H1 (cell line): ENCODE results near the gene SEC16A.

ENCODE experiments used
- GABPA ChIP-seq: IDR thresholded peaks from 2 replicates; pipeline ENCODE4 v1.6.1; 2011; ENCODE audit warnings: mild to moderate bottlenecking, low read length, moderate library complexity, borderline replicate concordance; ENCODE audit not compliant: insufficient read depth
- GTF2F1 ChIP-seq: IDR thresholded peaks from 2 replicates; pipeline ENCODE4 v1.6.1; 2012; ENCODE audit warnings: low read depth, low read length, improper control_type of control experiment, borderline replicate concordance
- POLR2A ChIP-seq, 2 experiments: IDR thresholded peaks; 1 replicate in 1 of 2; 2 replicates in 1 of 2; pipeline ENCODE4 v1.6.1; 2011; ENCODE audit warnings: low read depth in 2 of 2, low read length in 2 of 2, mild to moderate bottlenecking in 2 of 2; ENCODE audit errors: control extremely low read depth in 1 of 2
- POLR2AphosphoS5 ChIP-seq: IDR thresholded peaks from 2 replicates; pipeline ENCODE4 v1.6.1; 2011; ENCODE audit warnings: low read depth, low read length
- RFX5 ChIP-seq: IDR thresholded peaks from 2 replicates; pipeline ENCODE4 v1.6.1; 2011; ENCODE audit warnings: low read depth, low read length, improper control_type of control experiment, borderline replicate concordance
- SP1 ChIP-seq: IDR thresholded peaks from 2 replicates; pipeline ENCODE4 v1.6.1; 2011; ENCODE audit warnings: low read depth, low read length
- SP2 ChIP-seq: IDR thresholded peaks from 2 replicates; pipeline ENCODE4 v1.6.1; 2012; ENCODE audit warnings: mild to moderate bottlenecking, low read length, inconsistent platforms
- TAF7 ChIP-seq: optimal IDR thresholded peaks from 2 replicates; pipeline ENCODE3; 2011; ENCODE audit warnings: low read depth, mild to moderate bottlenecking, inconsistent platforms, low read length, moderate library complexity, borderline replicate concordance
- TCF12 ChIP-seq: IDR thresholded peaks from 2 replicates; pipeline ENCODE4 v1.6.1; 2011; ENCODE audit warnings: low read depth, mild to moderate bottlenecking, low read length
- USF2 ChIP-seq: IDR thresholded peaks from 2 replicates; pipeline ENCODE4 v1.6.1; 2011; ENCODE audit warnings: low read length, improper control_type of control experiment
- YY1 ChIP-seq: IDR thresholded peaks from 2 replicates; pipeline ENCODE4 v1.6.1; 2011; ENCODE audit warnings: low read depth, mild to moderate bottlenecking, low read length
- TF ChIP-seq, protein P1 (sequence below): IDR thresholded peaks from 2 replicates; pipeline ENCODE4 v1.6.1; 2011; ENCODE audit warnings: low read depth, mild to moderate bottlenecking, low read length; ENCODE audit not compliant: insufficient read depth
- TF ChIP-seq, protein P2 (sequence below), 3 experiments: IDR thresholded peaks; 1 replicate in 2 of 3; 2 replicates in 1 of 3; pipeline versions ENCODE4 v1.5.1 to v1.6.1; 2011; ENCODE audit warnings: low read length in 3 of 3, mild to moderate bottlenecking in 3 of 3, inconsistent platforms in 2 of 3, low read depth in 1 of 3, moderate library complexity in 1 of 3; ENCODE audit not compliant: insufficient read depth in 1 of 3; ENCODE audit errors: control extremely low read depth in 1 of 3

GRCh38 chr9:136481558-136481957 is 1.3 kb downstream of the SEC16A start:
- TF ChIP-seq, protein P1, sequence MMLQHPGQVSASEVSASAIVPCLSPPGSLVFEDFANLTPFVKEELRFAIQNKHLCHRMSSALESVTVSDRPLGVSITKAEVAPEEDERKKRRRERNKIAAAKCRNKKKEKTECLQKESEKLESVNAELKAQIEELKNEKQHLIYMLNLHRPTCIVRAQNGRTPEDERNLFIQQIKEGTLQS: no peak
- TF ChIP-seq, protein P2, sequence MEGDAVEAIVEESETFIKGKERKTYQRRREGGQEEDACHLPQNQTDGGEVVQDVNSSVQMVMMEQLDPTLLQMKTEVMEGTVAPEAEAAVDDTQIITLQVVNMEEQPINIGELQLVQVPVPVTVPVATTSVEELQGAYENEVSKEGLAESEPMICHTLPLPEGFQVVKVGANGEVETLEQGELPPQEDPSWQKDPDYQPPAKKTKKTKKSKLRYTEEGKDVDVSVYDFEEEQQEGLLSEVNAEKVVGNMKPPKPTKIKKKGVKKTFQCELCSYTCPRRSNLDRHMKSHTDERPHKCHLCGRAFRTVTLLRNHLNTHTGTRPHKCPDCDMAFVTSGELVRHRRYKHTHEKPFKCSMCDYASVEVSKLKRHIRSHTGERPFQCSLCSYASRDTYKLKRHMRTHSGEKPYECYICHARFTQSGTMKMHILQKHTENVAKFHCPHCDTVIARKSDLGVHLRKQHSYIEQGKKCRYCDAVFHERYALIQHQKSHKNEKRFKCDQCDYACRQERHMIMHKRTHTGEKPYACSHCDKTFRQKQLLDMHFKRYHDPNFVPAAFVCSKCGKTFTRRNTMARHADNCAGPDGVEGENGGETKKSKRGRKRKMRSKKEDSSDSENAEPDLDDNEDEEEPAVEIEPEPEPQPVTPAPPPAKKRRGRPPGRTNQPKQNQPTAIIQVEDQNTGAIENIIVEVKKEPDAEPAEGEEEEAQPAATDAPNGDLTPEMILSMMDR (IDR thresholded peaks at IDR 0.05; ENCODE audit: control extremely low read depth in 1 of 3, insufficient read depth in 1 of 3, low read depth in 1 of 3, low read length in 3 of 3): no peak
- no peak for TF ChIP-seq RFX5
- TF ChIP-seq POLR2AphosphoS5: no peak
- no peak for TF ChIP-seq USF2
- TF ChIP-seq SP1: no peak
- TF ChIP-seq TAF7: no peak
- no peak for TF ChIP-seq POLR2A (IDR thresholded peaks at IDR 0.05; ENCODE audit: control extremely low read depth in 1 of 2, low read depth in 2 of 2, low read length in 2 of 2)
- no peak for TF ChIP-seq GTF2F1
- no peak for TF ChIP-seq SP2
- no peak for TF ChIP-seq TCF12
- TF ChIP-seq GABPA: no peak
- no peak for TF ChIP-seq YY1
